HG02981 (cell line): ENCODE measurements around the gene FOXC1.

Experiments used
- ATAC-seq: cut with Tn5 transposase; IDR thresholded peaks from one replicate; pipeline ENCODE4 v1.9.1; 2021; ENCODE audit warnings: mild to moderate bottlenecking, moderate library complexity; ENCODE audit not compliant: unreplicated experiment

FOXC1 gene

GRCh38 chr6:1640476-1640875 is 30.8 kb downstream of the FOXC1 start:
- ATAC-seq: no peak

GRCh38 chr6:1641343-1641885 is 31.7 kb downstream of the FOXC1 start:
- no peak for ATAC-seq

GRCh38 chr6:1643111-1643510 is 33.4 kb downstream of the FOXC1 start:
- no peak for ATAC-seq

GRCh38 chr6:1643830-1644445 is 34.2 kb downstream of the FOXC1 start:
- no peak for ATAC-seq

GRCh38 chr6:1644516-1645060 is 34.9 kb downstream of the FOXC1 start:
- no peak for ATAC-seq

GRCh38 chr6:1645466-1646185 is 35.9 kb downstream of the FOXC1 start:
- no peak for ATAC-seq

- no peak for ATAC-seq
Observed at GRCh38 chr6:1651362-1651761, 41.6 kb downstream of the FOXC1 start.

GRCh38 chr6:1652842-1653241 is 43.1 kb downstream of the FOXC1 start:
- no peak for ATAC-seq

- no peak for ATAC-seq
Observed at GRCh38 chr6:1654054-1654453, 44.3 kb downstream of the FOXC1 start.

GRCh38 chr6:1657116-1657770 is 47.5 kb downstream of the FOXC1 start:
- no peak for ATAC-seq

- no peak for ATAC-seq
Observed at GRCh38 chr6:1657771-1658165, 48.1 kb downstream of the FOXC1 start.

GRCh38 chr6:1658212-1659005 is 48.7 kb downstream of the FOXC1 start:
- ATAC-seq: no peak

GRCh38 chr6:1659816-1660215 is 50.1 kb downstream of the FOXC1 start:
- no peak for ATAC-seq

- ATAC-seq: no peak
Observed at GRCh38 chr6:1662534-1662933, 52.8 kb downstream of the FOXC1 start.
